ENCODE data around the gene PIK3IP1. TPM values are rescaled to one million over a fixed set of nuclear protein-coding genes. Genes with fewer than 3 reads are reported as not detected.

PIK3IP1 gene
- total and polyA plus RNA-seq, 2 donors from 2014 or later, result 21.4 to 42.7 TPM

GRCh38 chr22:31282748-31283468 is 9.4 kb downstream of the PIK3IP1 start:
- H3K9me3 ChIP-seq (ENCODE audit: control insufficient read depth in 2 of 3, insufficient read depth in 1 of 3, low read length in 3 of 3), result no peaks in the 10 kb centered on the region
- H3K36me3 ChIP-seq (ENCODE audit: control insufficient read depth in 2 of 3, insufficient read depth in 3 of 3, low read length in 3 of 3), result peaks cover 3 to 25% (median 25%) of the 10 kb centered on the region in 3 donors
- DNase-seq, result no peak
- no peak overlapping the region for H3K4me3 ChIP-seq (ENCODE audit: low read length in 3 of 3)
- TF ChIP-seq CTCF (IDR thresholded peaks at IDR 0.05; ENCODE audit: borderline replicate concordance, extremely low read depth, insufficient read depth), result no peak
- intact Hi-C loops (cut with DNase I), result no loop called here
- no peaks in the 10 kb centered on the region for H3K27me3 ChIP-seq (ENCODE audit: control insufficient read depth, insufficient read depth, low read length)
- H3K4me1 ChIP-seq (ENCODE audit: control insufficient read depth in 2 of 3, insufficient read depth in 2 of 3, low read depth in 1 of 3, low read length in 3 of 3), result peaks cover 0 to 3% (median 0%) of the 10 kb centered on the region in 3 donors
- no peak for FAIRE-seq
- H3K27ac ChIP-seq (ENCODE audit: low read depth in 2 of 2, low read length in 2 of 2), result no peak overlapping the region
- H3K9ac ChIP-seq (ENCODE audit: low read length in 3 of 3), result no peak overlapping the region

DNA sequence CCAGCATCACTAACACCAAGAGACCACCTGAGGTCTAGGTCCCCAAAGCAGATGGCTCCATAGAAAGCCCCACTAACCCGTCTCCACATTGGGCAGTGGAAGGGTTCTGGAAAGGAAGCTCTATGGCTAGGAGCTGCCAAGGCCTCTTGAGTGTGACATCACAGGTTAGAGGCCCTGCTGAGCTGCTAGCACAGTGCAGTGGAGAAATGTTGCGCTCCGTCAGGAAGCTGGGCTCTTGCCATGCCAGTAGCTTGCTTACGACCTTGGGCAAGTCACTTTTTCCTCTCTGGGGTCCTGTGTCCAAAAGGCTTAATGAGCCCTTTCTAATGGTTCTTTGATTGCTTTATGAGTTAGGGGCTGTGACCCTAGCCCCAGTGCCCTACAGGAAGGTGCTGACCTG is 10.6 kb downstream of the PIK3IP1 start:
- Histone ChIP-seq H3K9me3 (ENCODE audit: control insufficient read depth in 2 of 3, insufficient read depth in 1 of 3, low read length in 3 of 3) (no peaks in the 10 kb centered on the region), H3K27me3 (ENCODE audit: control insufficient read depth, insufficient read depth, low read length) (no peaks in the 10 kb centered on the region), H3K36me3 (ENCODE audit: control insufficient read depth in 2 of 3, insufficient read depth in 3 of 3, low read length in 3 of 3) (peaks cover 3 to 25% (median 24%) of the 10 kb centered on the region in 3 donors), H3K9ac (ENCODE audit: low read length in 3 of 3) (no peak overlapping the region), H3K4me1 (ENCODE audit: control insufficient read depth in 2 of 3, insufficient read depth in 2 of 3, low read depth in 1 of 3, low read length in 3 of 3) (peaks cover 0 to 3% (median 0%) of the 10 kb centered on the region in 3 donors), H3K4me3 (ENCODE audit: low read length in 3 of 3) (no peak overlapping the region), H3K27ac (ENCODE audit: low read depth in 2 of 2, low read length in 2 of 2) (no peak overlapping the region)
- TF ChIP-seq CTCF (IDR thresholded peaks at IDR 0.05; ENCODE audit: borderline replicate concordance, extremely low read depth, insufficient read depth), result no peak
- intact Hi-C loops (cut with DNase I), result no loop called here
- DNase-seq (no peak), FAIRE-seq (no peak)

GRCh38 chr22:31279821-31280505 is 12.3 kb downstream of the PIK3IP1 start:
- H3K4me1 ChIP-seq (ENCODE audit: control insufficient read depth in 2 of 3, insufficient read depth in 2 of 3, low read depth in 1 of 3, low read length in 3 of 3), result no peaks in the 10 kb centered on the region
- H3K4me3 ChIP-seq (ENCODE audit: low read length in 3 of 3), result no peak overlapping the region
- intact Hi-C loops (cut with DNase I), result no loop called here
- TF ChIP-seq CTCF (IDR thresholded peaks at IDR 0.05; ENCODE audit: borderline replicate concordance, extremely low read depth, insufficient read depth), result no peak
- no peak overlapping the region for H3K9ac ChIP-seq (ENCODE audit: low read length in 3 of 3)
- H3K27me3 ChIP-seq (ENCODE audit: control insufficient read depth, insufficient read depth, low read length), result no peaks in the 10 kb centered on the region
- no peaks in the 10 kb centered on the region for H3K9me3 ChIP-seq (ENCODE audit: control insufficient read depth in 2 of 3, insufficient read depth in 1 of 3, low read length in 3 of 3)
- DNase-seq, result no peak
- H3K27ac ChIP-seq (ENCODE audit: low read depth in 2 of 2, low read length in 2 of 2), result no peak overlapping the region
- no peak for FAIRE-seq
- peaks cover 3 to 28% (median 25%) of the 10 kb centered on the region in 3 donors for H3K36me3 ChIP-seq (ENCODE audit: control insufficient read depth in 2 of 3, insufficient read depth in 3 of 3, low read length in 3 of 3)
